Thoracic aorta (tissue), 2 donors: Measurements from ENCODE around the gene CLK3. TPM values are rescaled to one million over a fixed set of nuclear protein-coding genes. Genes with fewer than 3 reads are reported as not detected.
"Not testable (repeated sequence)": the region's sequence is repeated elsewhere in the genome, so short reads cannot be mapped to it uniquely, and the experiment has no call there.

Experiments used
- ATAC-seq: fragments of 150-250 bp; one replicate; pipeline ENCODE4 v1.8.0; 2017; ENCODE audit warnings: low read depth; ENCODE audit not compliant: insufficient number of reproducible peaks, low FRiP score
- DNase-seq: peaks from one replicate; pipeline ENCODE4 v3.0.0-alpha.2; 2020; ENCODE audit warnings: low spot score
- H3K27ac ChIP-seq, 2 donors: fragments of 200-600 bp; sonication (generic); 1 replicate in 1 of 2; 2 replicates in 1 of 2; pipeline ENCODE4 v1.5.1; 2016; ENCODE audit warnings: mild to moderate bottlenecking in 2 of 2, moderate library complexity in 2 of 2
- H3K27me3 ChIP-seq: fragments of 200-600 bp; sonication (generic); replicated peaks from 2 replicates; pipeline ENCODE4 v1.6.0; 2016; ENCODE audit warnings: mild to moderate bottlenecking; ENCODE audit not compliant: insufficient read depth
- H3K36me3 ChIP-seq: fragments of 200-600 bp; sonication (generic); one replicate; pipeline ENCODE4 v1.5.1; 2016
- H3K4me1 ChIP-seq, 2 donors: fragments of 200-600 bp; sonication (generic); 1 replicate in 1 of 2; 2 replicates in 1 of 2; pipeline versions ENCODE4 v1.5.1 to v1.6.0; 2016; ENCODE audit warnings: low read depth in 2 of 2, mild to moderate bottlenecking in 1 of 2; ENCODE audit not compliant: control insufficient read depth in 1 of 2
- H3K4me3 ChIP-seq: fragments of 200-600 bp; sonication (generic); 2 replicates; pipeline ENCODE4 v1.5.1; 2016; ENCODE audit warnings: mild to moderate bottlenecking
- H3K9me3 ChIP-seq: fragments of 200-600 bp; sonication (generic); 2 replicates; pipeline ENCODE4 v1.5.1; 2016
- total RNA-seq, 2 donors: library from RNA; depleted of rRNA; stranded (reverse); fragments of >200 nt; gene quantifications; one replicate each; pipeline versions ENCODE4 v1.1.0 to v1.2.3, GENCODE V29; 2016
- TF ChIP-seq, protein P1 (sequence below): fragments of 200-600 bp; sonication (generic); IDR thresholded peaks from one replicate; pipeline ENCODE4 v1.5.1; 2019; ENCODE audit warnings: antibody characterized with exemption

The CLK3 gene
- total RNA-seq, 2 donors from 2014 or later, result 114 to 156 TPM

- Histone ChIP-seq H3K27me3 (no peaks in the 10 kb centered on the region), H3K27ac (no peak overlapping the region), H3K9me3 (no peaks in the 10 kb centered on the region), H3K36me3 (peaks cover 90% of the 10 kb centered on the region), H3K4me1 (no peaks in the 10 kb centered on the region), H3K4me3 (no peak overlapping the region)
- TF ChIP-seq, protein P1, sequence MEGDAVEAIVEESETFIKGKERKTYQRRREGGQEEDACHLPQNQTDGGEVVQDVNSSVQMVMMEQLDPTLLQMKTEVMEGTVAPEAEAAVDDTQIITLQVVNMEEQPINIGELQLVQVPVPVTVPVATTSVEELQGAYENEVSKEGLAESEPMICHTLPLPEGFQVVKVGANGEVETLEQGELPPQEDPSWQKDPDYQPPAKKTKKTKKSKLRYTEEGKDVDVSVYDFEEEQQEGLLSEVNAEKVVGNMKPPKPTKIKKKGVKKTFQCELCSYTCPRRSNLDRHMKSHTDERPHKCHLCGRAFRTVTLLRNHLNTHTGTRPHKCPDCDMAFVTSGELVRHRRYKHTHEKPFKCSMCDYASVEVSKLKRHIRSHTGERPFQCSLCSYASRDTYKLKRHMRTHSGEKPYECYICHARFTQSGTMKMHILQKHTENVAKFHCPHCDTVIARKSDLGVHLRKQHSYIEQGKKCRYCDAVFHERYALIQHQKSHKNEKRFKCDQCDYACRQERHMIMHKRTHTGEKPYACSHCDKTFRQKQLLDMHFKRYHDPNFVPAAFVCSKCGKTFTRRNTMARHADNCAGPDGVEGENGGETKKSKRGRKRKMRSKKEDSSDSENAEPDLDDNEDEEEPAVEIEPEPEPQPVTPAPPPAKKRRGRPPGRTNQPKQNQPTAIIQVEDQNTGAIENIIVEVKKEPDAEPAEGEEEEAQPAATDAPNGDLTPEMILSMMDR, result no peak
- no peak for DNase-seq
- no peak for ATAC-seq
Measured at GRCh38 chr15:74628949-74629348, 13.3 kb downstream of the CLK3 start.

DNA sequence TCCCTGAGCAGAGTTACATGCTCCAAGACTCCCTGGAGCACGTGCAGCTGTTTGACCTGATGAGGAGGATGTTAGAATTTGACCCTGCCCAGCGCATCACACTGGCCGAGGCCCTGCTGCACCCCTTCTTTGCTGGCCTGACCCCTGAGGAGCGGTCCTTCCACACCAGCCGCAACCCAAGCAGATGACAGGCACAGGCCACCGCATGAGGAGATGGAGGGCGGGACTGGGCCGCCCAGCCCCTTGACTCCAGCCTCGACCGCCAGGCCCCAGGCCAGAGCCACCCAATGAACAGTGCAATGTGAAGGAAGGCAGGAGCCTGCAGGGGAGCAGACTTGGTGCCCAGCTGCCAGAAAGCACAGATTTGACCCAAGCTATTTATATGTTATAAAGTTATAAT, 14.1 kb downstream of the CLK3 start:
- ATAC-seq, H3K27me3 ChIP-seq, H3K4me3 ChIP-seq, H3K27ac ChIP-seq, H3K9me3 ChIP-seq, DNase-seq, H3K4me1 ChIP-seq: not testable (repeated sequence)
- H3K36me3 ChIP-seq, result peaks cover 84% of the 10 kb centered on the region

GRCh38 chr15:74630284-74631086, 14.8 kb downstream of the CLK3 start:
- no peak for DNase-seq
- Histone ChIP-seq H3K27ac (no peak overlapping the region), H3K27me3 (no peaks in the 10 kb centered on the region), H3K36me3 (peaks cover 76% of the 10 kb centered on the region), H3K4me1 (no peaks in the 10 kb centered on the region), H3K4me3 (no peak overlapping the region), H3K9me3 (no peaks in the 10 kb centered on the region)
- TF ChIP-seq, protein P1, result no peak
- ATAC-seq, result no peak

DNA sequence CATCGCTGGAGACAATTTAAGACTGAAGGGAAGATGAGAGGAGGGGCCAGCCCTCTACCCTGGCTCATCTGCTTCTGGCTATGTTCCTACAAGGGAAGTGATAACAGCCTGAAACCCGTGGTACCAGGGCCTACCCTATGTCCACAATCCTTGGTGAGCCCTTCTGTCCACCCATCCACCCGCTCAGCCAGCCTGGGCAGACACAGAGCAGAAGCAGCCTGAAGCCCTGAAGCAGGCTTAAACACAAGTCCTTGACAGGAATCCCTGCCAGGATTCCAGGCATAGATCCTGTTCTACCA, 15.4 kb downstream of the CLK3 start:
- no peaks in the 10 kb centered on the region for H3K27me3 ChIP-seq
- peaks cover 74% of the 10 kb centered on the region for H3K36me3 ChIP-seq
- H3K4me1 ChIP-seq, result no peaks in the 10 kb centered on the region
- DNase-seq, result no peak
- no peaks in the 10 kb centered on the region for H3K9me3 ChIP-seq
- no peak overlapping the region for H3K4me3 ChIP-seq
- ATAC-seq, result no peak
- TF ChIP-seq, protein P1, result no peak
- no peak overlapping the region for H3K27ac ChIP-seq

GRCh38 chr15:74631408-74631807, 15.8 kb downstream of the CLK3 start:
- Histone ChIP-seq H3K27me3 (no peaks in the 10 kb centered on the region), H3K4me1 (no peaks in the 10 kb centered on the region), H3K4me3 (no peak overlapping the region), H3K9me3 (no peaks in the 10 kb centered on the region), H3K36me3 (peaks cover 74% of the 10 kb centered on the region), H3K27ac (no peak overlapping the region)
- TF ChIP-seq, protein P1, result no peak
- ATAC-seq (no peak), DNase-seq (no peak)
